ENCODE data around the gene LRRC72. TPM values are rescaled to one million over a fixed set of nuclear protein-coding genes. Genes with fewer than 3 reads are reported as not detected.

LRRC72 gene
- total RNA-seq, 1 experiment from 2014 or later = not detected

DNA sequence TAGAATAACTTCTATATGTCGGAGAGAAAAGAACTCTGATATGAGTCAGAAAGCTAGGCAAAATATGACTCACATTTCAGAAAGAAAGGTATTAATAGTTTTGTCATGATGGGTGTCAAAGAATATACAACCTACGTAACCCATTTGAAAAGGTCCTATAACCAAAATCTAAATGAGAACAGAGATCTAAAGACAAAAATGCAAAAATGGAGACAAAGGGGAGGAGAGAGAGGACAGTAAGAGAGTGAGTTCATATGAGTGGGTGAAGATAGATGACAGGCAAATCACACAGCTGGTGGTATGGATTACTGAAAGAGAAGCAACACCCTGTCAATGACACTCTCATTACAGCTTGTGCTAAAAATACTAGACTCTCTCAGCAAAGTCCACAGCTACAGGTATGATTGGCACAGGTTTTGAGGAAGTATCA lies 93.4 kb downstream of the LRRC72 start:
- ChIA-PET CTCF (no interaction called here), POLR2A (interaction anchor here (1.9 kb wide), 1 partner anchor 26 kb away, joined by 8 read pairs; the partner anchor contains the start of genes ANKMY2 and BZW2)
- peak; percentile 7 for DNase-seq (ENCODE audit: unreplicated experiment)
- Mint-ChIP-seq H3K4me3 (ENCODE audit: unreplicated experiment) (no peak overlapping the region), H3K27me3 (ENCODE audit: insufficient read depth, unreplicated experiment) (no peaks in the 10 kb centered on the region), H3K9me3 (ENCODE audit: unreplicated experiment) (peaks cover 10% of the 10 kb centered on the region), H3K27ac (ENCODE audit: low read depth, unreplicated experiment) (no peak overlapping the region), H3K36me3 (ENCODE audit: insufficient read depth, unreplicated experiment) (peaks cover 40% of the 10 kb centered on the region), H3K4me1 (ENCODE audit: insufficient read depth, unreplicated experiment) (no peaks in the 10 kb centered on the region)
- intact Hi-C loops (cut with micrococcal nuclease) = no loop called here
- no TSS peak for BruUV-seq (replicated peaks)
- TF ChIP-seq, protein P1, sequence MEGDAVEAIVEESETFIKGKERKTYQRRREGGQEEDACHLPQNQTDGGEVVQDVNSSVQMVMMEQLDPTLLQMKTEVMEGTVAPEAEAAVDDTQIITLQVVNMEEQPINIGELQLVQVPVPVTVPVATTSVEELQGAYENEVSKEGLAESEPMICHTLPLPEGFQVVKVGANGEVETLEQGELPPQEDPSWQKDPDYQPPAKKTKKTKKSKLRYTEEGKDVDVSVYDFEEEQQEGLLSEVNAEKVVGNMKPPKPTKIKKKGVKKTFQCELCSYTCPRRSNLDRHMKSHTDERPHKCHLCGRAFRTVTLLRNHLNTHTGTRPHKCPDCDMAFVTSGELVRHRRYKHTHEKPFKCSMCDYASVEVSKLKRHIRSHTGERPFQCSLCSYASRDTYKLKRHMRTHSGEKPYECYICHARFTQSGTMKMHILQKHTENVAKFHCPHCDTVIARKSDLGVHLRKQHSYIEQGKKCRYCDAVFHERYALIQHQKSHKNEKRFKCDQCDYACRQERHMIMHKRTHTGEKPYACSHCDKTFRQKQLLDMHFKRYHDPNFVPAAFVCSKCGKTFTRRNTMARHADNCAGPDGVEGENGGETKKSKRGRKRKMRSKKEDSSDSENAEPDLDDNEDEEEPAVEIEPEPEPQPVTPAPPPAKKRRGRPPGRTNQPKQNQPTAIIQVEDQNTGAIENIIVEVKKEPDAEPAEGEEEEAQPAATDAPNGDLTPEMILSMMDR (IDR thresholded peaks at IDR 0.05; ENCODE audit: unreplicated experiment) = no peak

DNA sequence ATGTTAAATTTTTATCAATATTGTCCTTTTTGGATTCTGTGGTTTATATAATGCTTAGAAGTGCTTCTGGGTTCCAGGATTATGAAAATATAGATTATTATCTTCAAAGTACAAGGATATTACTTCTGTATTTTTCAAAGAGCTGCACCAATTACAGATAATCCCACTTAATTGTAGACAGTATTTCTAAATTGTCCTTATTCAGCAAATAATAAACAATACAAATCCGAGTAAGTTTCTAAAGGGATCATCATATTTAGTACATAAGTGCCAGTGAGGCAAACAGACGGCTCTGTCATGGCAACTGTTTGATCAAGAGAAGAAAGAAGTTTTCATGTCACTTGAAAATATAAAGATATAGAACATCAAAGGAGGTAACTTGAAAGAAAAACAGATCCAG lies 99.8 kb downstream of the LRRC72 start:
- Mint-ChIP-seq H3K36me3 (ENCODE audit: insufficient read depth, unreplicated experiment) (peaks cover 15% of the 10 kb centered on the region), H3K9me3 (ENCODE audit: unreplicated experiment) (no peaks in the 10 kb centered on the region), H3K4me1 (ENCODE audit: insufficient read depth, unreplicated experiment) (no peaks in the 10 kb centered on the region), H3K27me3 (ENCODE audit: insufficient read depth, unreplicated experiment) (no peaks in the 10 kb centered on the region), H3K27ac (ENCODE audit: low read depth, unreplicated experiment) (no peak overlapping the region), H3K4me3 (ENCODE audit: unreplicated experiment) (no peak overlapping the region)
- TF ChIP-seq, protein P1 (IDR thresholded peaks at IDR 0.05; ENCODE audit: unreplicated experiment) = no peak
- ChIA-PET POLR2A (interaction anchor here (0.8 kb wide), 2 partner anchors 15 to 66 kb away, joined by 3 read pairs; no protein-coding TSS in a partner anchor), CTCF (no interaction called here)
- intact Hi-C loops (cut with micrococcal nuclease) = no loop called here
- no peak for DNase-seq (ENCODE audit: unreplicated experiment)
- BruUV-seq (replicated peaks) = no TSS peak

DNA sequence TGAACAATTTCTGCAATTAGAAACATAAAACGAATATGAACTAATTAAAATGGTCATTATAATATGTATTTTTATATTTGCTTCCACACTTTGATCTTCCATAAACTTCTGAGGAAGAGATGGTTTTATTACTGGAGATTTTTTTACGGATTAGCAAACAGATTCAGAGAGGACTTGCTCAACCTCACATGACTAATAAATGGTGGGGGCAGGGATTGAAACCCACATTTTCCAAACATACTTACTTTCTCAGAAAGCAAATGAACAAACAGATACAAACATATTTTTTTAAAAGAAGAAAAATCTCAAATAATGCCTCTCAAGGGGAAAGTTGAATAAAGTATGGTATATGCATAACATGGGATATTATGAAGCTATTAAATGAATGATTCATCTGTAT lies 100.6 kb downstream of the LRRC72 start:
- intact Hi-C loops (cut with micrococcal nuclease) = no loop called here
- ChIA-PET CTCF (no interaction called here), POLR2A (interaction anchor here (1.2 kb wide), 1 partner anchor 20 kb away, joined by 3 read pairs; no protein-coding TSS in a partner anchor)
- TF ChIP-seq, protein P1 (IDR thresholded peaks at IDR 0.05; ENCODE audit: unreplicated experiment) = no peak
- Mint-ChIP-seq H3K36me3 (ENCODE audit: insufficient read depth, unreplicated experiment) (peaks cover 12% of the 10 kb centered on the region), H3K27me3 (ENCODE audit: insufficient read depth, unreplicated experiment) (no peaks in the 10 kb centered on the region), H3K4me1 (ENCODE audit: insufficient read depth, unreplicated experiment) (no peaks in the 10 kb centered on the region), H3K4me3 (ENCODE audit: unreplicated experiment) (no peak overlapping the region), H3K9me3 (ENCODE audit: unreplicated experiment) (peaks cover 6% of the 10 kb centered on the region), H3K27ac (ENCODE audit: low read depth, unreplicated experiment) (no peak overlapping the region)
- BruUV-seq (replicated peaks) = no TSS peak
- DNase-seq (ENCODE audit: unreplicated experiment) = peak; percentile 37

DNA sequence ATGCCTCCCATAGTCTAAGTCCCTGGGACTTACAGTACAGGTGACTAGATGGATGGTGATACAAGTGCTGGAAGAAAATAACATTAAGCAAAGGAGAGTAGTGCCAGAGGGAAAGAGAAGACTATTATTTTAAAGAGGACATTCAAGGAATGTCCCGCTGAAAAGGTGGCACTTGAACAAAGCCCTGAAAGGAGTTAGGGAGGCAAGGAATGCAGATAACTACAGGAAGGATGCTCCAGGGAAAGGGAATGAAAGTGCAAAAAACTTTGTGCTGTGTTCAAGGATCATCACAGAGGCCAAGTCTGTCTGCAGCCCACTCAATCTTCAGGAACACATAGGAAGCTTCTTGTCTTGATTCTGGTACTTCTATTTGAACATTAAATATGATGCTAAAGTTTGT lies 104.0 kb downstream of the LRRC72 start:
- no TSS peak for BruUV-seq (replicated peaks)
- Mint-ChIP-seq H3K36me3 (ENCODE audit: insufficient read depth, unreplicated experiment) (peaks cover 9% of the 10 kb centered on the region), H3K4me3 (ENCODE audit: unreplicated experiment) (no peak overlapping the region), H3K27me3 (ENCODE audit: insufficient read depth, unreplicated experiment) (no peaks in the 10 kb centered on the region), H3K27ac (ENCODE audit: low read depth, unreplicated experiment) (no peak overlapping the region), H3K4me1 (ENCODE audit: insufficient read depth, unreplicated experiment) (peaks cover 10% of the 10 kb centered on the region), H3K9me3 (ENCODE audit: unreplicated experiment) (peaks cover 7% of the 10 kb centered on the region)
- ChIA-PET CTCF (interaction anchor here (0.6 kb wide), 1 partner anchor 1389 kb away, joined by 3 read pairs; no protein-coding TSS in a partner anchor), POLR2A (no interaction called here)
- intact Hi-C loops (cut with micrococcal nuclease) = loop anchor here (1.0 kb wide), 1 partner anchor 21 kb away; no protein-coding TSS in a partner anchor
- TF ChIP-seq, protein P1 (IDR thresholded peaks at IDR 0.05; ENCODE audit: unreplicated experiment) = no peak
- no peak for DNase-seq (ENCODE audit: unreplicated experiment)

Other genes with a start within 250 kb of the LRRC72 start
- 0.81 and 1.1 TPM in 2 replicates for gene CRPPA, start 105.3 kb upstream of the LRRC72 start, total RNA-seq (2022)
- not detected in 2 replicates for gene SOSTDC1, start 61.1 kb upstream of the LRRC72 start, total RNA-seq (2022)
- 14.3 and 15.3 TPM in 2 replicates for gene ANKMY2, start 118.9 kb downstream of the LRRC72 start, total RNA-seq (2022)
- gene BZW2, start 119.4 kb downstream of the LRRC72 start, total RNA-seq (2022) = 41.0 and 85.4 TPM in 2 replicates
- 14.0 and 14.1 TPM in 2 replicates for gene TSPAN13, start 226.9 kb downstream of the LRRC72 start, total RNA-seq (2022)

All from MCF 10A (cell line).